ENCODE results near the gene ZNF540. TPM values are rescaled to one million over a fixed set of nuclear protein-coding genes. Genes with fewer than 3 reads are reported as not detected.
"Not testable (repeated sequence)": the region's sequence is repeated elsewhere in the genome, so short reads cannot be mapped to it uniquely, and the experiment has no call there.

The ZNF540 gene
- total RNA-seq, 2 experiments from 2014 or later = 0.72 to 0.82 TPM

DNA sequence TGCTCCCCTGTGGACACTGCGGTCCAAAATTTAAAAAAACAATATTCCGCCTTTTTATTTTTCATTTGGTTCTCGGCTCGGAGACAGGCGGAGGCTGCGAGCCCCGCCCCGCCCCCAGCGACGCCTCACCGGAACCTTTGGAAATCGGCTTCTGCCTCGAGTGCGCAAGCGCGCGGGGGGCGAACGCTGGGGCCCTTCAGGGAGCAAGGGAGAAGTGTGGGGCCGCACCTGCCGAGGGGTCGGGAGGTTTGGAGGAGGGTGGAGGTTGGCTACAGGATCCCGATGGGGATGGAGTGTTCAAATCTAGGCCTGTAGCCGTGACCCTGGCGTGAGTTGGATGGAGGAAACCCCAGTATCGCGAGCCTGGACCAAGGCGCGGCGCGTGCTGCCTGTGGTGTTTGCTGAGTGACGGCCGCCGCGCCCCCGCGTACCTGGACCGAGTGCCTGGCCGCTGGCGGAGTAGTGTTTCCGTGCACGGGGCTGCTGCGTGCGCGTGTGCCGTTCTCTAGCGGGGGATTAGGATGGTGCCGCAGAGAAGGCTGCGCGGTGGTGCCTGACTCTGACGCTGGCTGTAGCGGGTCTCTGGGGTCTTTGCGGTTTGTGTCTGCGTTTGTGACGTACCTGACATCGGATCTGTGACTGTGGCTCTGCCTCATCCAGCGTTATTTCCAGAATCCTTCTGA, 61.2 kb downstream of the ZNF540 start:
- peaks cover 24% of the 10 kb centered on the region for H3K9me3 Mint-ChIP-seq
- DNase-seq = peak; percentile 89
- peak overlapping the region; percentile 84 for H3K4me3 Mint-ChIP-seq
- peak overlapping the region; percentile 96 for H3K27ac Mint-ChIP-seq
- peaks cover 34% of the 10 kb centered on the region for H3K4me1 Mint-ChIP-seq
- no peaks in the 10 kb centered on the region for H3K27me3 Mint-ChIP-seq
- H3K36me3 Mint-ChIP-seq = peaks cover 40% of the 10 kb centered on the region

DNA sequence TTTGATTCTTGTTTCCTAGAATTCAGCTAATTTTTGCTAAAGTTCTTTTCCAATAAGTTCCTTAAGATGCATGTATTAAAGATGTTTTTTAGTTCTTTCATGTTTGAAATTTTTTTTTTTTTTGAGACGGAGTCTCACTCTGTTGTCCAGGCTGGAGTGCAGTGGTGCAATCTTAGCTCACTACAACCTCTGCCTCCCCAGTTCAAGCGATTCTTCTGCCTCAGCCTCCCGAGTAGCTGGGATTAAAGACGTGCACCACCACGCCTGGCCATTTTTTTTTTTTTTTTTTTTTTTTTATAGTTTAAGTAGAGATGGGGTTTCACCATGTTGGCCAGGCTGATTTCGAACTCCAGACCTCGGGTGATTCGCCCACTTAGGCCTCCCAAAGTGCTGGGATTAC, 62.5 kb downstream of the ZNF540 start:
- H3K36me3 Mint-ChIP-seq = peaks cover 37% of the 10 kb centered on the region
- H3K4me1 Mint-ChIP-seq = peaks cover 34% of the 10 kb centered on the region
- peaks cover 28% of the 10 kb centered on the region for H3K9me3 Mint-ChIP-seq
- DNase-seq, H3K27ac Mint-ChIP-seq, H3K27me3 Mint-ChIP-seq: not testable (repeated sequence)
- H3K4me3 Mint-ChIP-seq = peak overlapping the region; percentile 84

Other genes starting within 250 kb of the ZNF540 start
- gene ZNF527, start 223.8 kb upstream of the ZNF540 start, total RNA-seq = 1 to 10 TPM; 5.2 to 6.6 TPM
- gene ZNF569, start 127.4 kb upstream of the ZNF540 start, total RNA-seq = 1 to 10 TPM; 6.9 to 7.0 TPM
- gene ZNF570, start 125.5 kb upstream of the ZNF540 start, total RNA-seq = 1 to 10 TPM; 4.2 to 4.8 TPM
- 1 to 10 TPM; 3.9 to 4.8 TPM for gene ZNF793, start 87.9 kb upstream of the ZNF540 start, total RNA-seq
- gene ZNF571, start 84 bp upstream of the ZNF540 start, total RNA-seq = 1 to 10 TPM; 2.5 to 2.7 TPM
- gene ZFP30, start 60.6 kb downstream of the ZNF540 start, total RNA-seq = 1 to 10 TPM; 7.8 to 8.3 TPM
- 1 to 10 TPM; 4.7 to 6.5 TPM for gene ZNF607, start 124.9 kb downstream of the ZNF540 start, total RNA-seq
- gene ZNF573, start 184.7 kb downstream of the ZNF540 start, total RNA-seq = 1 to 10 TPM; 7.3 to 7.8 TPM